K562 (cell line): ENCODE measurements around the gene ANO2.

ENCODE experiments used
- ARNT ChIP-seq, 2 experiments: fragments of 450-650 bp; IDR thresholded peaks; 2 replicates each; pipeline ENCODE4 v1.6.1; 2016; ENCODE audit warnings: mild to moderate bottlenecking in 1 of 2
- ATF3 ChIP-seq, 2 experiments: fragments of 450-650 bp in 1 of 2; sonication (generic) in 1 of 2; formaldehyde crosslinking in 1 of 2; IDR thresholded peaks in 1 of 2; conservative IDR thresholded peaks in 1 of 2; 2 replicates each; pipeline versions ENCODE4 v1.6.1 to v1.8.1; 2016 to 2023; ENCODE audit warnings: mild to moderate bottlenecking in 2 of 2, moderate library complexity in 2 of 2, inconsistent platforms in 1 of 2, missing genetic modification reagents in 1 of 2
- CREB3 ChIP-seq: fragments of 450-650 bp; conservative IDR thresholded peaks from 2 replicates; pipeline ENCODE4 v1.6.1; 2016; ENCODE audit warnings: missing genetic modification characterization, low read depth, mild to moderate bottlenecking, missing compliant biosample characterization, moderate library complexity
- CTCF ChIP-seq, 3 experiments: IDR thresholded peaks in 2 of 3; conservative IDR thresholded peaks in 1 of 3; 2 replicates each; pipeline ENCODE4 v1.5.1; 2011 to 2012; ENCODE audit warnings: low read length in 3 of 3, mild to moderate bottlenecking in 3 of 3, control low read depth in 2 of 3, improper control_type of control experiment in 1 of 3, inconsistent platforms in 1 of 3, low read depth in 1 of 3, mixed read lengths in 1 of 3, moderate library complexity in 1 of 3; ENCODE audit not compliant: insufficient read depth in 2 of 3
- FOXK2 ChIP-seq, 2 experiments: fragments of 450-650 bp; IDR thresholded peaks in 1 of 2; conservative IDR thresholded peaks in 1 of 2; 2 replicates each; pipeline ENCODE4 v1.6.1; 2016; ENCODE audit warnings: low read depth in 2 of 2, mild to moderate bottlenecking in 1 of 2
- MTA2 ChIP-seq: fragments of 450-650 bp; IDR thresholded peaks from 2 replicates; pipeline ENCODE4 v1.6.1; 2016; ENCODE audit warnings: low read depth
- NKRF ChIP-seq: fragments of 450-650 bp; IDR thresholded peaks from 2 replicates; pipeline ENCODE4 v1.6.1; 2016; ENCODE audit warnings: borderline replicate concordance
- PHB2 ChIP-seq: fragments of 450-650 bp; IDR thresholded peaks from 2 replicates; pipeline ENCODE4 v1.6.1; 2017; ENCODE audit warnings: low read depth
- RAD21 ChIP-seq, 2 experiments: fragments of 250-450 bp in 1 of 2; fragments of 450-650 bp in 1 of 2; sonication (Bioruptor Pico) in 1 of 2; formaldehyde crosslinking in 1 of 2; IDR thresholded peaks in 1 of 2; conservative IDR thresholded peaks in 1 of 2; 2 replicates each; pipeline versions ENCODE4 v1.4.0 to v1.8.0; 2020 to 2022; ENCODE audit warnings: mild to moderate bottlenecking in 2 of 2, moderate library complexity in 1 of 2
- RFX5 ChIP-seq: IDR thresholded peaks from 2 replicates; pipeline ENCODE4 v1.6.1; 2011; ENCODE audit warnings: low read depth, mild to moderate bottlenecking, improper control_type of control experiment, low read length
- RHOXF2B ChIP-seq: fragments of 250-450 bp; sonication (Bioruptor Pico); conservative IDR thresholded peaks from 2 replicates; pipeline ENCODE4 v1.5.1; 2021
- SP1 ChIP-seq: sonication (generic); formaldehyde crosslinking; IDR thresholded peaks from 2 replicates; pipeline ENCODE4 v1.8.1; 2022; ENCODE audit warnings: mild to moderate bottlenecking, missing genetic modification reagents
- ZBTB8A ChIP-seq: fragments of 450-650 bp; IDR thresholded peaks from 2 replicates; pipeline ENCODE4 v1.6.1; 2018; ENCODE audit warnings: mild to moderate bottlenecking, moderate library complexity; ENCODE audit not compliant: partially characterized antibody
- ZFP1 ChIP-seq: fragments of 450-650 bp; formaldehyde crosslinking; IDR thresholded peaks from 2 replicates; pipeline ENCODE4 v1.4.0; 2020; ENCODE audit warnings: mild to moderate bottlenecking, mixed read lengths

- TF ChIP-seq ZBTB8A (no peak), ATF3 (IDR thresholded peaks at IDR 0.05) (no peak), ATF3 (CRISPR knock-in tag; conservative IDR thresholded peaks at IDR 0.05) (no peak), MTA2 (no peak), FOXK2 (conservative IDR thresholded peaks at IDR 0.05 in 1 of 2, IDR thresholded peaks at IDR 0.05 in 1 of 2; ENCODE audit: low read depth in 2 of 2) (no peak), RHOXF2B (CRISPR knock-in tag) (no peak), CTCF (IDR thresholded peaks at IDR 0.05 in 2 of 3, conservative IDR thresholded peaks at IDR 0.05 in 1 of 3; ENCODE audit: insufficient read depth in 2 of 3, low read depth in 1 of 3, low read length in 3 of 3) (no peak), RFX5 (no peak), NKRF (no peak), RAD21 (CRISPR knock-in tag; conservative IDR thresholded peaks at IDR 0.05 in 1 of 2, IDR thresholded peaks at IDR 0.05 in 1 of 2) (no peak), SP1 (CRISPR knock-in tag) (no peak), CREB3 (tag) (no peak), ARNT (IDR thresholded peaks at IDR 0.05) (no peak), ZFP1 (CRISPR knock-in tag) (no peak), PHB2 (no peak)
Observed at GRCh38 chr12:5830111-5830510, 114.9 kb downstream of the ANO2 start.
